GM08714 (cell line): ENCODE results near the gene OAS1.

ENCODE experiments used
- H3K4me3 ChIP-seq: fragments of 200-500 bp; sonication (Bioruptor generic); 2 replicates; pipeline ENCODE4 v1.5.1; 2014; ENCODE audit warnings: mild to moderate bottlenecking, low read length, inconsistent platforms
- ZNF274 ChIP-seq: IDR thresholded peaks from 2 replicates; pipeline ENCODE4 v1.6.1; 2012; ENCODE audit warnings: mild to moderate bottlenecking, low read depth, low read length

Gene OAS1

GRCh38 chr12:112962561-112962960 is 55.8 kb downstream of the OAS1 start:
- TF ChIP-seq ZNF274, result no peak
- H3K4me3 ChIP-seq, result no peak overlapping the region

GRCh38 chr12:112963227-112963861 is 56.6 kb downstream of the OAS1 start:
- no peak for TF ChIP-seq ZNF274
- H3K4me3 ChIP-seq, result no peak overlapping the region

- H3K4me3 ChIP-seq, result no peak overlapping the region
- no peak for TF ChIP-seq ZNF274
Observed at GRCh38 chr12:112964067-112964670, 57.4 kb downstream of the OAS1 start.

- no peak for TF ChIP-seq ZNF274
- no peak overlapping the region for H3K4me3 ChIP-seq
Observed at GRCh38 chr12:112964915-112965314, 58.2 kb downstream of the OAS1 start.

GRCh38 chr12:112965643-112966042 is 58.9 kb downstream of the OAS1 start:
- no peak overlapping the region for H3K4me3 ChIP-seq
- TF ChIP-seq ZNF274, result no peak

- no peak for TF ChIP-seq ZNF274
- no peak overlapping the region for H3K4me3 ChIP-seq
Observed at GRCh38 chr12:112967306-112967705, 60.5 kb downstream of the OAS1 start.

- no peak overlapping the region for H3K4me3 ChIP-seq
- no peak for TF ChIP-seq ZNF274
Observed at GRCh38 chr12:112967858-112968257, 61.1 kb downstream of the OAS1 start.
